Cortex of kidney (tissue), 1 donor: Measurements from ENCODE around the gene DEK.
"Not testable (repeated sequence)": the region's sequence is repeated elsewhere in the genome, so short reads cannot be mapped to it uniquely, and the experiment has no call there.

Experiments used
- DNase-seq: peaks from one replicate; lab custom pipeline; 2025; lab: John Stamatoyannopoulos, UW

The DEK gene

DNA sequence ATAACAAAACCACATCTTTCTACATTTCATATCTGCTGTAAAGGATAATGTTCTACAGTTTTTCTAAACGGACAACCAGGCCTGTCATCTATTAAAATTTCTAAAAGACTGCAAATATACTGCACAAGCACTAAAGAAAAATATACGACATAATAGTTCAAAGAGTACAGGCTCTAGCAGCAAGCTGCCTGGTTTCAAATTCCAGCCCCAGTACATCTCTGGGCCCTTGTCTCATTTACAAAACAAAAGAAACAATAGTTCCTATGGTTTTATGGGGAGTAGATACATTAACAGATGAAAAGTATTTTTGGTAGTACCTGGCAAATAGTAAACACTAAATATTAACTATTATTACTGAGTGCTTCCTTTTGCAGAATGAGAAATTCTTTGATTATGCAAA is 24.1 kb downstream of the DEK start:
- no peak for DNase-seq

GRCh38 chr6:18237167-18237566 is 27.2 kb downstream of the DEK start:
- no peak for DNase-seq

DNA sequence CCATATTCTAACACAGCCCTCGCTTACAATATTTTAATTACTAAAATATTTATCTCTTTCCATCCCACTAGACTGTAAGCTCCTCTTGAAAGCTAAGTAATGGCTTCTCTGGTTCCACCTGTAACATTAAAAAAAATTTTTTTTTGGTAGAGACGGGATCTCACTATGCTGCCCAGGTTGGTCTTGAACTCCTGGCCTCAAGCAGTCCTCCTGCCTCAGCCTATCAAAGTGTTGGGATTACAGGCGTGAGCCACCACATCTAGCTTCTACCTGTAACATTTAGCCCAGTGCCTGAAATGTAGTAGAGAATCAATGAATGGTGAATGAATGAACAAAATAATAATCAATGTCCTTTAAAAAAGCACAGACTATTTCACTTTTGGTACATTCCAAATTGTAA is 28.8 kb downstream of the DEK start:
- DNase-seq = no peak

DNA sequence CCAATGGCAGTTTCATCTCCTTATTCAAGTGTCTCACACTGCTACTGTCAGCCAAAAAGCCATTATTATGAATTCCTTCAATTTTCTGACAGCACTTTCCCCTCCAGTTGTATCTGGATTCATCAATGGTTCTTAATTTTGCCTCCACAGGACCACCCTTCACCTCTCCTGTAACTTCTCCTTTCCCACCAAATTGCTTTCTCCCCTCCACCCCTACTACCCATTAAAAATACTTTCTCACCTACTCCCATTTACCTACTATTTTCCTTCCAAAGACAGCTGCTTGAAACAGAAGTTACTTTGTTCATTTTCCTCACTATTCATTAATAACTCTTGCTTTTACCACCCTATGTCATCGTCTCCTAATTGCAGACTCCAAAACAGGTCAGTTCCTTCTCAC is 29.8 kb downstream of the DEK start:
- no peak for DNase-seq

- not testable (repeated sequence) for DNase-seq
Observed at GRCh38 chr6:18233770-18234169, 30.6 kb downstream of the DEK start.

DNA sequence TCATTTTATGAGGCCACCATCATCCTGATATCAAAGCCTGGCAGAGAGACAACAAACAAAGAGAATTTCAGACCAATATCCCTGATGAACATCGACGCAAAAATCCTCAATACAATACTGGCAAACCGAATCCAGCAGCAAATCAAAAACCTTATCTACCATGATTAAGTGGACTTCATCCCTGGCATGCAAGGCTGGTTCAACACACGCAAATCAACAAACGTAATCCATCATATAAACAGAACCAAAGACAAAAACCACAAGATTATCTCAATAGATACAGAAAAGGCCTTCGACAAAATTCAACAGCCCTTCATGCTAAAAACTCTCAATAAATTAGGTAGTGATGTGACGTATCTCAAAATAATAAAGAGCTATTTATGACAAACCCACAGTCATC is 32.5 kb downstream of the DEK start:
- DNase-seq = not testable (repeated sequence)

- not testable (repeated sequence) for DNase-seq
Observed at GRCh38 chr6:18228590-18228989, 35.7 kb downstream of the DEK start.

GRCh38 chr6:18227166-18227565 is 37.2 kb downstream of the DEK start:
- not testable (repeated sequence) for DNase-seq

DNA sequence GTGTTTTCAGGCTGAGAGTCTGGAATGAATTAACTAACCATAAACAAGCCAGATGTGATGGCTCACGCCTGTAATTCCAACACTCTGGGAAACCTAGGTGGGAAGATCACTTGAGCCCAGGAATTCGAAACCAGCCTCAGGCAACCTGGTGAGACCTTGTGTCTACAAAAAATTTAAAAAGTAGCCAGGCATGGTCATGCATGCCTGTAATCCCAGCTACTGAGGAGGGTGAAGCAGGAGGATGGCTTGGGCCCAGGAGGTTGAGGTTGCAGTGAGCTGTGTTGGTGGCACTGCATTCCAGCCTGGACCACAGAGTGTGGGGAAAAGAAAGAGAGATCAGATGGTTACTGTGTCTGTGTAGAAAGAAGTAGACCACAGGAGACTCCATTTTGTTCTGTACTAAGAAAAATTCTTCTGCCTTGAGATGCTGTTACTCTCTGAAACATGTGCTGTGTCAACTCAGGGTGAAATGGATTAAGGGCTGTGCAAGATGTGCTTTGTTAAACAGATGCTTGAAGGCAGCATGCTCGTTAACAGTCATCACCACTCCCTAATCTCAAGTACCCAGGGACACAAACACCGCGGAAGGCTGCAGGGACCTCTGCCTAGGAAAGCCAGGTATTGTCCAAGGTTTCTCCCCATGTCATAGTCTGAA is 37.8 kb downstream of the DEK start:
- DNase-seq = not testable (repeated sequence)

- no peak for DNase-seq
Observed at GRCh38 chr6:18221288-18221615, 43.1 kb downstream of the DEK start.

DNA sequence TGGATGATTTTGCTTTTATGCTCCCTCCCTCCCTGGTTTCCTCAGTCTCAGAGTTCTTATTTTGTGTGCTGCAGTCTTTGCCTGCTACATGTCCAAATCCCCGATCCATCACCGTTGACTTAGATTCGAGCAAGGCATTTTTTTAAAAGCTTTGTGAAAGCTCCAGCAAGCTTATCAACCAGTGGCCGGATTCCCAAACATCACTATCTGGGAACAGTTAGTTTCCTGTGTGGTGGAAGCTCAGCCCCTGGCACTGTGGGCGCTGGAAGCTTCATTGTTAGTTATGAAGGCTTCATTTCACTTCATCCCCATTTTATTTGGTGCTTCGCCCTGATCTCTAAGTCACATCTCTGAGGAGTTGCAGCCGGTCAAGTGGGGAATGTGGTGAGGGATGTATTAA is 44.7 kb downstream of the DEK start:
- no peak for DNase-seq

GRCh38 chr6:18218233-18218632 is 46.1 kb downstream of the DEK start:
- DNase-seq = no peak

DNA sequence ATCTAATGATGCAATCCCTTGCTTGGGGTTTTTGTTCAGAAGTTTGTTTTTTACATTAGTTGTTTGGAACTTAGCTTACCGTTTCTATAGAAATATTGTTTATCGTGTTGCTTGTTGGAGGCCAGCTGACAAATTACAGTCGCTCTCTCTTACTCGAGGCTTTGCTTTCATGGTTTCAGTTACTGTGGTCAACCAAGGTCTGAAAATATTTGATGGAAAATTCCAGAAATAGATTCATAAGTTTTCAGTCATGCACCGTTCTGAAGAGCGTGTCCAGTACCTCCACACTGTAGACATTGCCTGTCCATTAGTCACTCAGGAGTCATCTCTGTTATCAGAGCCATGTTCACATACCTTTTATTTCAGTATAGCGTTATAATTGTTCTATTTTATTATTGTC is 47.9 kb downstream of the DEK start:
- no peak for DNase-seq

GRCh38 chr6:18215436-18215835 is 48.9 kb downstream of the DEK start:
- DNase-seq = no peak

DNA sequence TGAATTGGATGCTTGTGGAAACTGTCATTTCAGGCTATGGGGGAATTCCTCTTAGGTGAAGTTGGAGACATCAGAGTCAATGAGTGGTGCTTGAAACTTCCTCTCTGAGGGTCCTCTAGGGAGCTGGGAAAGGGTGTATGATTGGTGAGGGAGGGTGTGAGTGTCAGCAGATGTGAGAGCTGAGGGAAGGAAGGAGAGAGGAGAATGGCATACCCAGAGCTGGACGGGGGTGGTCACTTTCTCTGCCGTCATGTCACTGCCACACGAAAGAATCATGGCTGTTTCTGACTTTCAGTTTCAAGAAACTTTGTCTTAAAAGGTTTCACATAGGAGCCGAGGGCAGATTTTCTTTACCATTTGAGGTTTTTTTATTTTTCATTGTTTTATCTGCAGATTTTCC is 50.3 kb downstream of the DEK start:
- DNase-seq = no peak

DNA sequence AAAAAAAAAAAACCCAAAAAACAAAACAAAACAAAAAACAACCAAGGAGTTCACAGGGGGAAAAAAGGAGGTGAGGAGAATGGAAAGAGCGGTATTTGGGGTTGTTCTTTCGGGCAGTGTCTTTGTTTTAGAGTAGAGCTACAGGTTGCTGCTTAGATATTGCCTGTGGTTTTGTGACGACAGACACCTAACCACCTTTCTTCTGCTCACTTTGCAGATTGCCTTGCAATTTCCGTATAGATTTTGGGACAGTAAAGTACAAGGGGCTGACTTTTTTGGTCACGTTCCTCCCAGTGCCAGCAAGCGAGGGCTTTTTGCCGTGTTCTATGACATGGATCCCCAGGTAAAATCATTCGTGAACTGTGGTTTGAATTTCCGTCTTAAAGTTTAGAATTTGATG is 50.9 kb downstream of the DEK start:
- DNase-seq = no peak

- DNase-seq = no peak
Observed at GRCh38 chr6:18212231-18212630, 52.1 kb downstream of the DEK start.

DNA sequence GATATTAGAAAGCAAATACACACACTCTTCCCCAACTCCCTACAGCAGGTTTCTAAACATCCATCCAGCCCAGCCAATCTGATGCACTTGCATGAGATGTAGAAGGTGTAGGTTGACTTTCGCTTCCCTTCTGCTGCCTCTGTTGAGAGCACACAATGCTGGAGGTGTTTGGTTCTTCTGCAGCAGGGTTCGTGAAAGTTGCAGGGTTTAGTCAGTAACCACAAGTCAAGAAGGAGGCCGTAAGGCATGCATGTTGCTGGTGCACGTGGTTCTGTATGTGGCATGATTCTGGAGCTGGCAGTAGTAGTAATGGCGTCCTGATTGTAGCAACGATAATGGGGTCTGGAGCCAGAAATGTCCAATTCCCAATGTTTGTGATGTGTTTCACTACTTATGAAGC is 53.0 kb downstream of the DEK start:
- no peak for DNase-seq

GRCh38 chr6:18210707-18211106 is 53.6 kb downstream of the DEK start:
- no peak for DNase-seq

DNA sequence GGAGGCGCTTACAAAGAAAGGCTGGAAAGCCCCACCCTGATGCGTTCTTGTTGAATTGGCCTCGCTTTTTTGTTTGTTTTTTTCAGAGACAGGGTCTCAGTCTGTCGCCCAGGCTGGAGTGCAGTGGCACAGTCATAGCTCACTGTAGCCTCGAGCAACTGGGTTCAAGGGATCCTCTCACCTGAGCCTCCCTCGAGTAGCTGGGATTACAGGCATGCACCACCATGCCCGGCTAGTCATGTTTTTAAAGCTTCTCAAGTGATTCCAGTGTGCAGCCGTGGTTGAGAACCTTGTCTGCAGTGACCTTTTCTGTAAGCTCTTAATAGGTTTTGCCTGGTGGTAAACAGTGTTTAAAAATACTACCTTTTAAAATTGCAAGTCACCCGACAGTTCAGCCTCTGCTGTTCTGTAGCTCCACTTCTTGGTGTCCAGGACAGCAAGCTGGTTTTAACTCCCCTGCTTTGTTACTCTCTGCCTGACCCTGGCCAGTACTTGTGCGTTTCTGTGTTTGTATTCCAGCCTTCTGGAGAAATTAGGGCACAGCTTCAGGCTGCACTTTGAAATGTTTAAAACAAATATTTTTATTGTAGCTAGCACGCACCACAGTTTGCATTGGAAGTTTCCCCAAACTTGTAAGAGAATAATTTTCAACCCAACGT is 54.7 kb downstream of the DEK start:
- no peak for DNase-seq

GRCh38 chr6:18208778-18209177 is 55.6 kb downstream of the DEK start:
- DNase-seq = not testable (repeated sequence)

DNA sequence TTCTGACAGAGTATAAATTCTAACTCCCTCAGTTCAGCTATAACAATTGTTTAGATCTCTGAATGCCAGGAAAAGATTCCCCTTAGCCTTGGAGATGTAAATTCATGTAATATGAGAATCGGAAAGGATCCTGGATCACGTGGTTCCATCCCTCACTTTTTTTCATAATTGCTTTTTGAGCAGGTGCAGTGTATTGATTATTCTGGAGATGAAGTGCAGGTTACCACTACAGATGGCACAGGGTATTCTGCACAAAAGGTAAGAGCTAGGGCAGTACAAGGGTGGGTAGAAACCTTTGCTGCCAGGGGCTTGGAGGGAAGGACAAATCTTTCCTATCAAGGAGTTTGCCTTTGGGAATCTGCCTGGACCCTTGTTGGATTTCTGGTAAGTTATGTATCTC is 56.4 kb downstream of the DEK start:
- DNase-seq = no peak

GRCh38 chr6:18207438-18207837 is 56.9 kb downstream of the DEK start:
- no peak for DNase-seq

- DNase-seq = no peak
Observed at GRCh38 chr6:18206591-18206990, 57.7 kb downstream of the DEK start.
